IMR-90 (cell line): ENCODE measurements around the gene GSE1. TPM values are rescaled to one million over a fixed set of nuclear protein-coding genes. Genes with fewer than 3 reads are reported as not detected.

Experiments used
- ATAC-seq: fragments of 200-7000 bp; cut with Tn5 transposase; 2 replicates; pipeline ENCODE4 v1.9.1; 2020; ENCODE audit warnings: low read depth, mild to moderate bottlenecking, moderate library complexity
- BruUV-seq: library from RNA; stranded (reverse); fragments of 400-500 nt; replicated peaks from 2 replicates; lab custom pipeline; 2021; lab: Mats Ljungman, UMichigan
- CTCF ChIA-PET: fragments of 300-600 bp; formaldehyde crosslinking; extraction: SDS; loops from one replicate; lab custom pipeline; 2021; ENCODE audit warnings: antibody characterized with exemption; lab: Yijun Ruan, JAX
- POLR2A ChIA-PET: fragments of 300-600 bp; sonication (Branson Sonifier 250); formaldehyde crosslinking; loops from one replicate; lab custom pipeline; 2022; ENCODE audit warnings: antibody characterized with exemption; ENCODE audit not compliant: unreplicated experiment; lab: Charles Lee
- DNase-seq: peaks from one replicate; pipeline ENCODE4 v3.0.0; 2013
- H2AFZ ChIP-seq: replicated peaks from 2 replicates; pipeline ENCODE3; 2013; ENCODE audit warnings: low read length, mild to moderate bottlenecking; ENCODE audit not compliant: poor library complexity
- H2AK5ac ChIP-seq: 2 replicates; pipeline ENCODE4 v1.6.1; 2013; ENCODE audit warnings: low read depth, low read length, inconsistent platforms
- H2AK9ac ChIP-seq: replicated peaks from 2 replicates; pipeline ENCODE3; 2013; ENCODE audit warnings: mild to moderate bottlenecking, low read depth, low read length, moderate library complexity; ENCODE audit not compliant: poor library complexity
- H2BK120ac ChIP-seq: 2 replicates; pipeline ENCODE4 v1.6.1; 2013; ENCODE audit warnings: low read depth, low read length, inconsistent platforms
- H2BK15ac ChIP-seq: 3 replicates; pipeline ENCODE4 v1.6.1; 2013; ENCODE audit warnings: low read depth, low read length, inconsistent platforms
- H2BK20ac ChIP-seq: 2 replicates; pipeline ENCODE4 v1.6.1; 2013; ENCODE audit warnings: low read depth, mild to moderate bottlenecking, inconsistent platforms, low read length, moderate library complexity
- H2BK5ac ChIP-seq: 2 replicates; pipeline ENCODE4 v1.6.1; 2013; ENCODE audit warnings: mild to moderate bottlenecking, low read depth, low read length, inconsistent platforms; ENCODE audit not compliant: poor library complexity, severe bottlenecking
- H3K14ac ChIP-seq: replicated peaks from 2 replicates; pipeline ENCODE4 v1.6.1; 2013; ENCODE audit warnings: low read depth, low read length, inconsistent platforms
- H3K18ac ChIP-seq: 2 replicates; pipeline ENCODE4 v1.6.1; 2013; ENCODE audit warnings: low read depth, low read length, control low read depth
- H3K23ac ChIP-seq: 2 replicates; pipeline ENCODE4 v1.6.1; 2013; ENCODE audit warnings: low read depth, low read length, inconsistent platforms
- H3K27ac ChIP-seq: 2 replicates; pipeline ENCODE4 v1.5.1; 2013; ENCODE audit warnings: mild to moderate bottlenecking, control low read depth, low read length; ENCODE audit not compliant: insufficient read depth
- H3K27me3 ChIP-seq: 2 replicates; pipeline ENCODE4 v1.6.1; 2013; ENCODE audit warnings: low read length; ENCODE audit not compliant: control insufficient read depth, insufficient read depth
- H3K36me3 ChIP-seq: 2 replicates; pipeline ENCODE4 v1.6.1; 2013; ENCODE audit warnings: low read length, mixed read lengths; ENCODE audit not compliant: control insufficient read depth, insufficient read depth
- H3K4ac ChIP-seq: 2 replicates; pipeline ENCODE4 v1.6.1; 2013; ENCODE audit warnings: low read depth, low read length, inconsistent platforms
- H3K4me1 ChIP-seq: 2 replicates; pipeline ENCODE4 v1.6.1; 2013; ENCODE audit warnings: low read length, mixed read lengths; ENCODE audit not compliant: control insufficient read depth, insufficient read depth
- H3K4me2 ChIP-seq: 2 replicates; pipeline ENCODE4 v1.6.1; 2013; ENCODE audit warnings: low read depth, mild to moderate bottlenecking, control low read depth, low read length, moderate library complexity
- H3K4me3 ChIP-seq: 2 replicates; pipeline ENCODE4 v1.5.1; 2013; ENCODE audit warnings: low read depth, mild to moderate bottlenecking, control low read depth, low read length, moderate library complexity; ENCODE audit not compliant: insufficient read depth
- H3K56ac ChIP-seq: 2 replicates; pipeline ENCODE4 v1.6.1; 2013; ENCODE audit warnings: low read length, inconsistent platforms; ENCODE audit not compliant: insufficient read depth; ENCODE audit errors: extremely low read depth
- H3K79me1 ChIP-seq, 2 experiments: 2 replicates each; pipeline ENCODE4 v1.6.1; 2013; ENCODE audit warnings: low read length in 2 of 2, inconsistent platforms in 1 of 2, low read depth in 1 of 2
- H3K9ac ChIP-seq: 2 replicates; pipeline ENCODE4 v1.6.1; 2013; ENCODE audit warnings: low read depth, low read length, control low read depth
- H3K9me1 ChIP-seq: 2 replicates; pipeline ENCODE4 v1.6.1; 2013; ENCODE audit warnings: low read length, inconsistent platforms; ENCODE audit not compliant: insufficient read depth
- H3K9me3 ChIP-seq: 2 replicates; pipeline ENCODE4 v1.6.1; 2013; ENCODE audit warnings: low read length; ENCODE audit not compliant: control insufficient read depth, insufficient read depth
- H4K20me1 ChIP-seq: 2 replicates; pipeline ENCODE4 v1.6.1; 2013; ENCODE audit warnings: low read length, inconsistent platforms; ENCODE audit not compliant: insufficient read depth
- H4K5ac ChIP-seq: 2 replicates; pipeline ENCODE4 v1.6.1; 2013; ENCODE audit warnings: mild to moderate bottlenecking, low read depth, low read length, control low read depth
- H4K8ac ChIP-seq, 2 experiments: 2 replicates each; pipeline ENCODE4 v1.6.1; 2013; ENCODE audit warnings: low read depth in 2 of 2, low read length in 2 of 2, control low read depth in 1 of 2, inconsistent platforms in 1 of 2
- H4K91ac ChIP-seq: 2 replicates; pipeline ENCODE4 v1.6.1; 2013; ENCODE audit warnings: low read depth, low read length, inconsistent platforms; ENCODE audit not compliant: insufficient read depth
- BHLHE40 ChIP-seq: fragments of 150-350 bp; IDR thresholded peaks from 2 replicates; pipeline ENCODE4 v1.6.1; 2016; ENCODE audit warnings: mild to moderate bottlenecking, low read depth, low read length
- CEBPB ChIP-seq: IDR thresholded peaks from 2 replicates; pipeline ENCODE4 v1.6.1; 2012; ENCODE audit warnings: low read depth, low read length, improper control_type of control experiment
- CHD1 ChIP-seq: IDR thresholded peaks from 2 replicates; pipeline ENCODE4 v1.6.1; 2012; ENCODE audit warnings: low read depth, low read length, improper control_type of control experiment
- MAFK ChIP-seq: IDR thresholded peaks from 2 replicates; pipeline ENCODE4 v1.6.1; 2012; ENCODE audit warnings: low read depth, low read length, improper control_type of control experiment
- MXI1 ChIP-seq: IDR thresholded peaks from 2 replicates; pipeline ENCODE4 v1.6.1; 2012; ENCODE audit warnings: low read depth, mild to moderate bottlenecking, low read length, moderate library complexity, borderline replicate concordance
- POLR2A ChIP-seq: IDR thresholded peaks from 2 replicates; pipeline ENCODE4 v1.6.1; 2012; ENCODE audit warnings: mild to moderate bottlenecking, low read depth, low read length
- RAD21 ChIP-seq: IDR thresholded peaks from 2 replicates; pipeline ENCODE4 v1.6.1; 2012; ENCODE audit warnings: low read length, improper control_type of control experiment
- RCOR1 ChIP-seq: IDR thresholded peaks from 2 replicates; pipeline ENCODE4 v1.6.1; 2012; ENCODE audit warnings: mild to moderate bottlenecking, low read length, improper control_type of control experiment; ENCODE audit not compliant: insufficient replicate concordance
- RFX5 ChIP-seq: IDR thresholded peaks from 2 replicates; pipeline ENCODE4 v1.8.0; 2012; ENCODE audit warnings: low read depth, mild to moderate bottlenecking, low read length, moderate library complexity
- WGBS, 2 experiments: methylation state at CpG; one replicate each; pipeline versions ENCODE4 v1.1.5 to v1.1.7; 2013; ENCODE audit warnings: missing lambda C conversion rate in 2 of 2; ENCODE audit not compliant: insufficient read length in 1 of 2; ENCODE audit errors: extremely low coverage in 2 of 2; 5-methylcytosine and 5-hydroxymethylcytosine counted together
- dilution Hi-C: fragments of 300-500 bp; cut with HindIII; formaldehyde crosslinking; loops from one replicate; pipeline ENCODE4 v1.14.3; 2018; ENCODE audit warnings: low sequenced_read_pairs; ENCODE audit not compliant: unreplicated experiment
- in situ Hi-C: fragments of 300-500 bp; cut with MboI; formaldehyde crosslinking; loops from 3 replicates; pipeline ENCODE4 v1.14.3; 2019; ENCODE audit warnings: low sequenced_read_pairs, inconsistent platforms, mixed read lengths
- intact Hi-C: fragments of 100-400 bp; cut with micrococcal nuclease; formaldehyde crosslinking; loops from 2 replicates; pipeline ENCODE4 v1.10.0; 2022
- polyA plus RNA-seq, 3 experiments: library from polyadenylated mRNA; depleted of rRNA; stranded (reverse); fragments of >200 nt; gene quantifications; 2 replicates each; pipeline ENCODE4 v1.2.3, GENCODE V29; 2012; ENCODE audit warnings: low replicate concordance in 1 of 3
- total RNA-seq: library from RNA; depleted of rRNA; stranded (reverse); fragments of >200 nt; gene quantifications from 2 replicates; pipeline ENCODE4 v1.2.3, GENCODE V29; 2012
- TF ChIP-seq, protein P1 (sequence below): conservative IDR thresholded peaks from 2 replicates; pipeline ENCODE4 v1.5.1; 2012; ENCODE audit warnings: mild to moderate bottlenecking, low read depth, low read length, improper control_type of control experiment
- TF ChIP-seq, protein P2 (sequence below): fragments of 150-350 bp; IDR thresholded peaks from 2 replicates; pipeline ENCODE4 v1.6.1; 2016; ENCODE audit warnings: low read depth, mild to moderate bottlenecking, low read length, moderate library complexity, borderline replicate concordance

GSE1 gene
- total and polyA plus RNA-seq, 2 of the 4 experiments (the other 2 are of a cell fraction): 14.9 to 25.5 TPM

DNA sequence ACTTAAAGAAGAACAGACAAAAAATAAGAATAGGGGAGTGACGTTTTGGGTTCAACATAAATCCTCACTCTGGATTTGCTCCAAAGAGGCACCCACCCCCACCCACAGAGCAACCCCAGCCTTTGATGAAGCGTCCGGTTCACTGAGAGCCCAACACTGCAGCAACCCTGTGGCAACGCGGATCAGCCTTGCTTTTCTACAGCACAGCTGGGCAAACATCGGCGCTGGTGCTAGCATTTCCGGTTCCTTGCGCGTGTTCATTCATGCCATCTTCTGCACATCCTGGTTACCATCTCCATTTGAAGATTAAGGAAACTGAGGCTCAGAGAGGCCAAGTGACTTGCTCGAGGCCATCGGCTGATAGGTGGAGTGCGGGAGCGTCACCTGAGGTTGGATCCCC is 84.3 kb downstream of the GSE1 start:
- DNase-seq: no peak
- H4K20me1 ChIP-seq: no peaks in the 10 kb centered on the region; the same call in 1 of the 2 replicates
- no peaks in the 10 kb centered on the region for H3K9me1 ChIP-seq
- no peak overlapping the region for H2AK9ac ChIP-seq
- peaks cover 28% of the 10 kb centered on the region for H3K27me3 ChIP-seq
- no peak overlapping the region for H2AFZ ChIP-seq
- H3K4me1 ChIP-seq: 0 out of 2 replicates have a peak, but pooled peaks cover 3% of the 10 kb centered on the region
- dilution Hi-C loops (no loop called here), in situ Hi-C loops (no loop called here), intact Hi-C loops (no loop called here)
- no peak overlapping the region for H3K23ac ChIP-seq
- H3K56ac ChIP-seq: no peak overlapping the region
- no peak overlapping the region for H4K91ac ChIP-seq
- ATAC-seq: no peak
- H3K36me3 ChIP-seq: peaks cover 2% of the 10 kb centered on the region
- H3K18ac ChIP-seq: no peak overlapping the region
- no peak overlapping the region for H2BK20ac ChIP-seq
- no peak overlapping the region for H3K4me3 ChIP-seq
- no peak overlapping the region for H2BK120ac ChIP-seq
- WGBS, 2 experiments: 84% methylated on average over 10 of the region's 14 CpGs; no CpG with 5 or more reads in 1 of the 2 experiments
- no peak overlapping the region for H4K8ac ChIP-seq
- no peak overlapping the region for H3K27ac ChIP-seq
- ChIA-PET CTCF (no interaction called here), POLR2A (no interaction called here)
- H3K9me3 ChIP-seq: peaks cover 2% of the 10 kb centered on the region; the same call in 1 of the 2 replicates
- H3K4me2 ChIP-seq: no peak overlapping the region
- H4K5ac ChIP-seq: no peak overlapping the region
- no TSS peak for BruUV-seq
- no peak overlapping the region for H2AK5ac ChIP-seq
- no peak overlapping the region for H3K9ac ChIP-seq
- H3K4ac ChIP-seq: no peak overlapping the region
- no peak overlapping the region for H2BK15ac ChIP-seq
- no peak overlapping the region for H2BK5ac ChIP-seq
- H3K14ac ChIP-seq: no peak overlapping the region
- TF ChIP-seq CEBPB: no peak
- TF ChIP-seq MXI1: no peak
- TF ChIP-seq MAFK: no peak
- no peak for TF ChIP-seq CHD1
- TF ChIP-seq RAD21: no peak
- TF ChIP-seq, protein P1, sequence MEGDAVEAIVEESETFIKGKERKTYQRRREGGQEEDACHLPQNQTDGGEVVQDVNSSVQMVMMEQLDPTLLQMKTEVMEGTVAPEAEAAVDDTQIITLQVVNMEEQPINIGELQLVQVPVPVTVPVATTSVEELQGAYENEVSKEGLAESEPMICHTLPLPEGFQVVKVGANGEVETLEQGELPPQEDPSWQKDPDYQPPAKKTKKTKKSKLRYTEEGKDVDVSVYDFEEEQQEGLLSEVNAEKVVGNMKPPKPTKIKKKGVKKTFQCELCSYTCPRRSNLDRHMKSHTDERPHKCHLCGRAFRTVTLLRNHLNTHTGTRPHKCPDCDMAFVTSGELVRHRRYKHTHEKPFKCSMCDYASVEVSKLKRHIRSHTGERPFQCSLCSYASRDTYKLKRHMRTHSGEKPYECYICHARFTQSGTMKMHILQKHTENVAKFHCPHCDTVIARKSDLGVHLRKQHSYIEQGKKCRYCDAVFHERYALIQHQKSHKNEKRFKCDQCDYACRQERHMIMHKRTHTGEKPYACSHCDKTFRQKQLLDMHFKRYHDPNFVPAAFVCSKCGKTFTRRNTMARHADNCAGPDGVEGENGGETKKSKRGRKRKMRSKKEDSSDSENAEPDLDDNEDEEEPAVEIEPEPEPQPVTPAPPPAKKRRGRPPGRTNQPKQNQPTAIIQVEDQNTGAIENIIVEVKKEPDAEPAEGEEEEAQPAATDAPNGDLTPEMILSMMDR: no peak
- TF ChIP-seq BHLHE40: no peak
- TF ChIP-seq, protein P2, sequence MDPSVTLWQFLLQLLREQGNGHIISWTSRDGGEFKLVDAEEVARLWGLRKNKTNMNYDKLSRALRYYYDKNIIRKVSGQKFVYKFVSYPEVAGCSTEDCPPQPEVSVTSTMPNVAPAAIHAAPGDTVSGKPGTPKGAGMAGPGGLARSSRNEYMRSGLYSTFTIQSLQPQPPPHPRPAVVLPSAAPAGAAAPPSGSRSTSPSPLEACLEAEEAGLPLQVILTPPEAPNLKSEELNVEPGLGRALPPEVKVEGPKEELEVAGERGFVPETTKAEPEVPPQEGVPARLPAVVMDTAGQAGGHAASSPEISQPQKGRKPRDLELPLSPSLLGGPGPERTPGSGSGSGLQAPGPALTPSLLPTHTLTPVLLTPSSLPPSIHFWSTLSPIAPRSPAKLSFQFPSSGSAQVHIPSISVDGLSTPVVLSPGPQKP: no peak
- TF ChIP-seq POLR2A: no peak
- TF ChIP-seq RFX5: no peak
- no peak for TF ChIP-seq RCOR1
- H3K79me1 ChIP-seq: no peaks in the 10 kb centered on the region
